Measurements from ENCODE around the gene RBM20.

DNA sequence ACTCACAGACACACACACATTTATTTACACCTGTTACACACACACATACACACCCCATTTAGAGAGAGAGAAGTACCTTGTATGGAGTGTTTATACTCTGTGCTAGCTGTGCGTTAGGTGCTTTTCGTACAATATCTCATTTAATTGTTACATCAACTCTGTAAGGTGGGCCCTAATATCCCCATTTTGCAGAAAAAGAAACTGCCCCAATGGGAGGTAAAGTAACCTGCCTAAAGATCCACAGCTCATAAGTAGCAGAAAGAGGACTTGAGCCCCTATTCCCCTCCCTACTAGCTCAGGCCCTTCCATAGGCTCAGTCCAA is 23.8 kb upstream of the RBM20 start:
- TF ChIP-seq RARB (CRISPR knock-in tag; IDR thresholded peaks at IDR 0.05) (no peak), JUN (IDR thresholded peaks at IDR 0.05) (no peak), ZSCAN20 (CRISPR knock-in tag; IDR thresholded peaks at IDR 0.05) (no peak), POLR2A (IDR thresholded peaks at IDR 0.05; ENCODE audit: low read length) (no peak), EP300 (IDR thresholded peaks at IDR 0.05) (no peak), ESRRA (IDR thresholded peaks at IDR 0.05; ENCODE audit: borderline replicate concordance, low read length) (no peak), CHD2 (IDR thresholded peaks at IDR 0.05; ENCODE audit: low read length, partially characterized antibody) (no peak), RAD21 (conservative IDR thresholded peaks at IDR 0.05 in 1 of 2, IDR thresholded peaks at IDR 0.05 in 1 of 2) (no peak), RFX5 (IDR thresholded peaks at IDR 0.05) (no peak), RCOR1 (IDR thresholded peaks at IDR 0.05; ENCODE audit: low read depth, low read length) (no peak), JUNB (IDR thresholded peaks at IDR 0.05) (no peak)
- TF ChIP-seq, protein P1, sequence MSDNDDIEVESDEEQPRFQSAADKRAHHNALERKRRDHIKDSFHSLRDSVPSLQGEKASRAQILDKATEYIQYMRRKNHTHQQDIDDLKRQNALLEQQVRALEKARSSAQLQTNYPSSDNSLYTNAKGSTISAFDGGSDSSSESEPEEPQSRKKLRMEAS (IDR thresholded peaks at IDR 0.05), result no peak
- TF ChIP-seq, protein P2, sequence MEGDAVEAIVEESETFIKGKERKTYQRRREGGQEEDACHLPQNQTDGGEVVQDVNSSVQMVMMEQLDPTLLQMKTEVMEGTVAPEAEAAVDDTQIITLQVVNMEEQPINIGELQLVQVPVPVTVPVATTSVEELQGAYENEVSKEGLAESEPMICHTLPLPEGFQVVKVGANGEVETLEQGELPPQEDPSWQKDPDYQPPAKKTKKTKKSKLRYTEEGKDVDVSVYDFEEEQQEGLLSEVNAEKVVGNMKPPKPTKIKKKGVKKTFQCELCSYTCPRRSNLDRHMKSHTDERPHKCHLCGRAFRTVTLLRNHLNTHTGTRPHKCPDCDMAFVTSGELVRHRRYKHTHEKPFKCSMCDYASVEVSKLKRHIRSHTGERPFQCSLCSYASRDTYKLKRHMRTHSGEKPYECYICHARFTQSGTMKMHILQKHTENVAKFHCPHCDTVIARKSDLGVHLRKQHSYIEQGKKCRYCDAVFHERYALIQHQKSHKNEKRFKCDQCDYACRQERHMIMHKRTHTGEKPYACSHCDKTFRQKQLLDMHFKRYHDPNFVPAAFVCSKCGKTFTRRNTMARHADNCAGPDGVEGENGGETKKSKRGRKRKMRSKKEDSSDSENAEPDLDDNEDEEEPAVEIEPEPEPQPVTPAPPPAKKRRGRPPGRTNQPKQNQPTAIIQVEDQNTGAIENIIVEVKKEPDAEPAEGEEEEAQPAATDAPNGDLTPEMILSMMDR (IDR thresholded peaks at IDR 0.05), result no peak
- TF ChIP-seq, protein P3, sequence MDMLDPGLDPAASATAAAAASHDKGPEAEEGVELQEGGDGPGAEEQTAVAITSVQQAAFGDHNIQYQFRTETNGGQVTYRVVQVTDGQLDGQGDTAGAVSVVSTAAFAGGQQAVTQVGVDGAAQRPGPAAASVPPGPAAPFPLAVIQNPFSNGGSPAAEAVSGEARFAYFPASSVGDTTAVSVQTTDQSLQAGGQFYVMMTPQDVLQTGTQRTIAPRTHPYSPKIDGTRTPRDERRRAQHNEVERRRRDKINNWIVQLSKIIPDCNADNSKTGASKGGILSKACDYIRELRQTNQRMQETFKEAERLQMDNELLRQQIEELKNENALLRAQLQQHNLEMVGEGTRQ (IDR thresholded peaks at IDR 0.05), result no peak

Measured in A549 (cell line).